OCI-LY1 (cell line): ENCODE measurements around the gene CWC15.

Experiments used
- EZH2 ChIP-seq: fragments of 200-600 bp; sonication (generic), shearing (Covaris generic); IDR thresholded peaks from 2 replicates; pipeline ENCODE4 v1.8.0; 2017; ENCODE audit warnings: borderline replicate concordance, mixed run types, mild to moderate bottlenecking, antibody characterized with exemption, low read length, moderate library complexity, mixed read lengths
- TF ChIP-seq, protein P1 (sequence below): fragments of 200-600 bp; sonication (generic), shearing (Covaris generic); IDR thresholded peaks from 2 replicates; pipeline ENCODE4 v1.5.1; 2017; ENCODE audit warnings: mild to moderate bottlenecking, antibody characterized with exemption, low read length, moderate library complexity, mixed read lengths

DNA sequence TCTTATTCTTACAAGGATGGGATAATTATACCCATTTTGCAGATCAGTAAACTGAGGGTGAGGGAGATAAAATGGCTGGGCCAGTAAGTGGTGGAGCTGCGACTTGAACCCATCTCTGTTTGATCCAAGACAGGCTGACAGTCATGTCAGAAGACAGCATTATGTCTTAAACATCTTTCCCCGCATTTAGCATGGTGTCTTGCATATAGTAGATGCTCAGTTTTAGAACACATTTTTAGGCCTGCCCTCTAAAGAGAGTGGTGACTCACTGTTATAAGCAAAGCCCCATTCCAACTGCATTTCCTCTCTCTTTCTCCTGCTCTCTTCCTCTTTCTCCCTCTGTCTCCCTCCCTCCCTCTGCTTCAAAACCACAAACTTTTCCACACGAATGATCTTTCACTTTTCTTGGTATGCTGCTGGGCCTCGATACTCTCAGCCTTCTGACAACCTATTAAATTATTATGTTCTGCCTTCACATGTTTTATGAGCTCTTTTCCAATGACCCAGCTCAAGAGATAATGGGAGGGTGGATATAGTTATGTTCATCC, 25.2 kb downstream of the CWC15 start:
- TF ChIP-seq, protein P1, sequence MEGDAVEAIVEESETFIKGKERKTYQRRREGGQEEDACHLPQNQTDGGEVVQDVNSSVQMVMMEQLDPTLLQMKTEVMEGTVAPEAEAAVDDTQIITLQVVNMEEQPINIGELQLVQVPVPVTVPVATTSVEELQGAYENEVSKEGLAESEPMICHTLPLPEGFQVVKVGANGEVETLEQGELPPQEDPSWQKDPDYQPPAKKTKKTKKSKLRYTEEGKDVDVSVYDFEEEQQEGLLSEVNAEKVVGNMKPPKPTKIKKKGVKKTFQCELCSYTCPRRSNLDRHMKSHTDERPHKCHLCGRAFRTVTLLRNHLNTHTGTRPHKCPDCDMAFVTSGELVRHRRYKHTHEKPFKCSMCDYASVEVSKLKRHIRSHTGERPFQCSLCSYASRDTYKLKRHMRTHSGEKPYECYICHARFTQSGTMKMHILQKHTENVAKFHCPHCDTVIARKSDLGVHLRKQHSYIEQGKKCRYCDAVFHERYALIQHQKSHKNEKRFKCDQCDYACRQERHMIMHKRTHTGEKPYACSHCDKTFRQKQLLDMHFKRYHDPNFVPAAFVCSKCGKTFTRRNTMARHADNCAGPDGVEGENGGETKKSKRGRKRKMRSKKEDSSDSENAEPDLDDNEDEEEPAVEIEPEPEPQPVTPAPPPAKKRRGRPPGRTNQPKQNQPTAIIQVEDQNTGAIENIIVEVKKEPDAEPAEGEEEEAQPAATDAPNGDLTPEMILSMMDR = no peak
- TF ChIP-seq EZH2 = no peak
